Liver (tissue), 3 donors: ENCODE results near the gene C11orf97.

ENCODE experiments used
- ATF3 ChIP-seq: IDR thresholded peaks from 2 replicates; pipeline ENCODE4 v1.6.1; 2016; ENCODE audit warnings: antibody characterized with exemption
- CTCF ChIP-seq: fragments of 150-350 bp; IDR thresholded peaks from 2 replicates; pipeline ENCODE4 v1.5.1; 2017; ENCODE audit warnings: improper control_type of control experiment, low read depth, low read length; ENCODE audit not compliant: missing input control
- EGR1 ChIP-seq, 2 donors: IDR thresholded peaks; 2 replicates each; pipeline ENCODE4 v1.6.1; 2016 to 2018; ENCODE audit warnings: antibody characterized with exemption in 2 of 2, low read depth in 2 of 2
- FOXA1 ChIP-seq: IDR thresholded peaks from 2 replicates; pipeline ENCODE4 v1.6.1; 2016; ENCODE audit warnings: antibody characterized with exemption
- GABPA ChIP-seq, 2 donors: IDR thresholded peaks in 1 of 2; conservative IDR thresholded peaks in 1 of 2; 2 replicates each; pipeline ENCODE4 v1.6.1; 2016; ENCODE audit warnings: antibody characterized with exemption in 2 of 2, mild to moderate bottlenecking in 1 of 2, moderate library complexity in 1 of 2
- MAX ChIP-seq: IDR thresholded peaks from 2 replicates; pipeline ENCODE4 v1.6.1; 2016; ENCODE audit warnings: antibody characterized with exemption
- RAD21 ChIP-seq, 2 donors: IDR thresholded peaks; 2 replicates each; pipeline ENCODE4 v1.6.1; 2016; ENCODE audit warnings: antibody characterized with exemption in 2 of 2, mild to moderate bottlenecking in 2 of 2
- REST ChIP-seq: IDR thresholded peaks from 2 replicates; pipeline ENCODE4 v1.6.1; 2016; ENCODE audit warnings: antibody characterized with exemption, mild to moderate bottlenecking
- SP1 ChIP-seq: IDR thresholded peaks from 2 replicates; pipeline ENCODE4 v1.6.1; 2018; ENCODE audit warnings: antibody characterized with exemption, mild to moderate bottlenecking
- TAF1 ChIP-seq: conservative IDR thresholded peaks from 2 replicates; pipeline ENCODE4 v1.6.1; 2016; ENCODE audit warnings: antibody characterized with exemption, mild to moderate bottlenecking
- YY1 ChIP-seq: IDR thresholded peaks from 2 replicates; pipeline ENCODE4 v1.6.1; 2016; ENCODE audit warnings: antibody characterized with exemption, mild to moderate bottlenecking
- ZBTB33 ChIP-seq: IDR thresholded peaks from 2 replicates; pipeline ENCODE4 v1.6.1; 2016; ENCODE audit warnings: antibody characterized with exemption
- donor health status: healthy.
- donor health status: healthy.

- TF ChIP-seq CTCF (no peak), EGR1 (IDR thresholded peaks at IDR 0.05; ENCODE audit: low read depth in 2 of 2) (no peak), MAX (no peak), ATF3 (no peak), RAD21 (IDR thresholded peaks at IDR 0.05) (no peak), REST (no peak), YY1 (no peak), ZBTB33 (no peak), FOXA1 (no peak), GABPA (IDR thresholded peaks at IDR 0.05 in 1 of 2, conservative IDR thresholded peaks at IDR 0.05 in 1 of 2) (no peak), TAF1 (no peak), SP1 (no peak)
Measured at GRCh38 chr11:94477624-94478023, 34.6 kb upstream of the C11orf97 start.
